Endothelial cell of umbilical vein (primary cell): ENCODE data around the gene MAPRE2.

Source experiments
- CTCF ChIP-seq, 2 donors: IDR thresholded peaks; 1 replicate in 1 of 2; 2 replicates in 1 of 2; pipeline ENCODE4 v1.5.1; 2011; ENCODE audit warnings: low read length in 2 of 2, mild to moderate bottlenecking in 2 of 2, moderate library complexity in 2 of 2, control low read depth in 1 of 2, inconsistent platforms in 1 of 2, low read depth in 1 of 2; ENCODE audit not compliant: insufficient read depth in 1 of 2; ENCODE audit errors: extremely low read depth in 1 of 2
- EZH2 ChIP-seq: IDR thresholded peaks from 2 replicates; pipeline ENCODE4 v1.6.1; 2012; ENCODE audit warnings: borderline replicate concordance, low read depth, mild to moderate bottlenecking, moderate library complexity, low read length, inconsistent platforms; ENCODE audit not compliant: severe bottlenecking
- FOS ChIP-seq: IDR thresholded peaks from 2 replicates; pipeline ENCODE4 v1.6.1; 2011; ENCODE audit warnings: mild to moderate bottlenecking, low read length, moderate library complexity, borderline replicate concordance; ENCODE audit not compliant: insufficient read depth
- GATA2 ChIP-seq: IDR thresholded peaks from 2 replicates; pipeline ENCODE4 v1.7.0; 2011; ENCODE audit warnings: low read depth, mild to moderate bottlenecking, moderate library complexity, mixed read lengths, low read length; ENCODE audit not compliant: insufficient read length, insufficient read depth
- JUN ChIP-seq: IDR thresholded peaks from 2 replicates; pipeline ENCODE4 v1.6.1; 2011; ENCODE audit warnings: borderline replicate concordance, low read depth; ENCODE audit not compliant: insufficient read length, insufficient read depth
- MAX ChIP-seq: IDR thresholded peaks from 2 replicates; pipeline ENCODE4 v1.6.1; 2011; ENCODE audit not compliant: insufficient read depth, insufficient read length
- MYC ChIP-seq: IDR thresholded peaks from one replicate; pipeline ENCODE4 v1.6.1; 2011; ENCODE audit warnings: mild to moderate bottlenecking, low read depth, low read length
- POLR2A ChIP-seq: IDR thresholded peaks from 2 replicates; pipeline ENCODE4 v1.6.1; 2012; ENCODE audit warnings: low read depth, mild to moderate bottlenecking, control low read depth, low read length
- POLR2AphosphoS5 ChIP-seq: IDR thresholded peaks from 2 replicates; pipeline ENCODE4 v1.6.1; 2012; ENCODE audit warnings: low read depth, mild to moderate bottlenecking, control low read depth, low read length, moderate library complexity; ENCODE audit not compliant: insufficient read depth

GRCh38 chr18:35038029-35038428 is 3.2 kb upstream of the MAPRE2 start:
- TF ChIP-seq CTCF (IDR thresholded peaks at IDR 0.05; ENCODE audit: extremely low read depth in 1 of 2, insufficient read depth in 1 of 2, low read depth in 1 of 2, low read length in 2 of 2) = no peak
- TF ChIP-seq EZH2 = no peak
- TF ChIP-seq POLR2A = no peak
- TF ChIP-seq MAX = no peak
- no peak for TF ChIP-seq POLR2AphosphoS5
- TF ChIP-seq GATA2 = no peak
- no peak for TF ChIP-seq FOS
- no peak for TF ChIP-seq JUN
- no peak for TF ChIP-seq MYC
